GM21367 (cell line): Measurements from ENCODE around the gene CISD3.

ENCODE experiments used
- ATAC-seq: cut with Tn5 transposase; IDR thresholded peaks from one replicate; pipeline ENCODE4 v1.9.1; 2021; ENCODE audit not compliant: unreplicated experiment

The CISD3 gene

DNA sequence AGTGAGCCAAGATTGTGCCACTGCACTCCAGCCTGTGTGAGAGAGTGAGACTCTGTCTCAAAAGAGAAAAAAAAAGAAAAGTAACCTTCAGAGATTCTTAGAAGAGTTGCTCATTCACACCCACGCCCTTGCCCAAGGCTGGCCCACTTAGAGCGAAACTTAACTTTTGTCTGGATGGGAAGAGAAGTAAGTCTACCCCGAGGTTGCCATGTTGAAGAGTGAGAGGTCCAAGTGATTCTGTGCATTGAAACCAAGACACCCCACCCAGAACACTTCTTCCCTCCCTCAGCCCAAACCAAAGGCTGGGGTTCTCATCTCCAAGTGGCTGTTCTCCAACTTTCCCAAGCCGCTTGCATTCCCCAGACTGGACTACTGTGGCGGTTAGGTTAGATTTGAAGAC is 2.4 kb upstream of the CISD3 start:
- no peak for ATAC-seq

DNA sequence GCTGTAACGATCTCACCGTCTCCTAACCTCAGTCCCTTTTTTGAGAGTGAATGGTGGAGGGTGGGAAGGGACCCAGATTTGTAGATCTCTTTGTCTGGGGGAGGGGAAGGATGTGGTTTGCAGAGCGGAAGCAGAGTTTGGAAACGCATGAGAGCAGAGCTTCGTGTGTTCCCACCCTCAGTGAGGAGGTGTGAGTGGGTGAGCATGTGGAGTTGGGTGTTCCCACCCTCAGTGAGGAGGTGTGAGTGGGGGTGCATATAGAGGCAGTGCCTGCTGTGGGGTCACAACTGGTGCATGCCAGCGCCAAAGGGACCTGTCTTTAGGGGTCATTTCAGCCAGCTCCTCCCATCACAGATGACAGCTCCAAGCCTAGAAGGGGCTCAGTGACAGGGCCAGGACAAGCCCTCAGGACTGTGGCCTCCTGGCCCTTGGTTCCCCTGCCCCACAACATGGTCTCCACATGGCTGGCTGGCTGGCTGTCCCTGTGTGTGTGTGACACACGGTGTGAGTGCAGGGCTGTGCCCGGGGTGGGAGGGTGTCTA is 1.8 kb upstream of the CISD3 start:
- ATAC-seq = no peak

DNA sequence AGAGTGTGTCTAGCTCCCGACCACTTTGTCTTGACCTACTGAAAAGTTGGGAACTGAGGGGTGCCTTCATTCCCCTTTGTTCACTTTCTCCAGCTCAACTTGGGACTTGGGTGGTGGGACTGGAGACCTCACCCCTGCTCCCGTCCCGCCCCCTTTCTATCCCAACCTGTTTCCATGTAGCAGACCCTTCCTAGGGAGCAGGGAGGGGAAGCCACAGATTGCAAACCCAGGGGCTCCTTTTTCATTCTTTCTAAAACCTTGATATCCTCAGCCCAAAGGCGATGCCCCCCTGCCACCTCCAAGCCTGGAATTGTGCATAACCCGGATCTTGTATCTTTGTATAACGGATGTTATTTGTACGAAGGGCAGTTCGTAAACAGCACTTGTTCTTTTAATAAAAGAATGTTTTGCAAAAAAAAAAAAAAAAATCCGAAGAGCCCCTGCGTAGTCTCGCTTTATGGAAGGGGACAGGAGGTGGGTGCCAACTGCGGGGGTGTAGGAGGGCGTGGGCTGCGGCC is 714 bp upstream of the CISD3 start:
- no peak for ATAC-seq

DNA sequence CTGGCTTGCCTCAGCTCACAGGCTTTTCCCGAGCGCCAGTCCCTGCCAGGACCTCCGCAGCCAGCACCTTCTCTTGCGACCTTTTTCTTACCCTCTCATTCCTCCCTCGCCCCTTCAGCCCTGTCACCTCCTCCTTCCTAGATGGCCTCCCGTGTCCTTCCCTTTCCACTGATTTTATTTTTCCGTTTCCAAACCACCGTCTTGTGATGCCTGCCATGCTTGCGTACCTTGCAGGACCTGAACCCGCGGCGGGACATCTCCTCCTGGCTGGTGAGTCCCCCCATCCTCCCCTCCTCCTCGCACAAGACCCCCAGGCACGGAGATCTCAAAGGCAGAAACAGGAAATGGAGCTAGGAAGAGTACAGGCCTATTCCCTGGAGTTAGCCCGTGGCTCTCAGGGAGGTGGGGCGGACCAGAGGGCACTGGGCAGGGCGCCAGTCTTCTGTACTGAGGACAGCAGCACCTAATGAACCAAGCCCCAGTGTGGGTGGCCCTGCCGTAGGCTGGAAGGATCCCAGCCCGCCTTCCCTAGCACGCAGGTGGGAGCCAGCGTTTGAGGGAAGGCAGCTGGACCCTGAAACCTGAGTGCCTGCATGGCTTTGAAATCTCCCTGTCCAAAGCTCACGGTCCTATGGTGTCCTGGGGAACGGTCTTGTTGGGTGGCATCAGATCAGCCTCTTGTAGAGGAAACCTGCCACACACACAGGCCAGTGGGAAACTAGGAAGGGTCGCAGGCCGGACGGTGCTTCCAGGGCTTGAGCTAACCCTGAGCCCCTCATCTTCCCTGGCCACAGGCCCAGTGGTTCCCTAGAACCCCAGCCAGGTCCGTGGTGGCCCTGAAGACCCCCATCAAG is 612 bp downstream of the CISD3 start:
- ATAC-seq = no peak

DNA sequence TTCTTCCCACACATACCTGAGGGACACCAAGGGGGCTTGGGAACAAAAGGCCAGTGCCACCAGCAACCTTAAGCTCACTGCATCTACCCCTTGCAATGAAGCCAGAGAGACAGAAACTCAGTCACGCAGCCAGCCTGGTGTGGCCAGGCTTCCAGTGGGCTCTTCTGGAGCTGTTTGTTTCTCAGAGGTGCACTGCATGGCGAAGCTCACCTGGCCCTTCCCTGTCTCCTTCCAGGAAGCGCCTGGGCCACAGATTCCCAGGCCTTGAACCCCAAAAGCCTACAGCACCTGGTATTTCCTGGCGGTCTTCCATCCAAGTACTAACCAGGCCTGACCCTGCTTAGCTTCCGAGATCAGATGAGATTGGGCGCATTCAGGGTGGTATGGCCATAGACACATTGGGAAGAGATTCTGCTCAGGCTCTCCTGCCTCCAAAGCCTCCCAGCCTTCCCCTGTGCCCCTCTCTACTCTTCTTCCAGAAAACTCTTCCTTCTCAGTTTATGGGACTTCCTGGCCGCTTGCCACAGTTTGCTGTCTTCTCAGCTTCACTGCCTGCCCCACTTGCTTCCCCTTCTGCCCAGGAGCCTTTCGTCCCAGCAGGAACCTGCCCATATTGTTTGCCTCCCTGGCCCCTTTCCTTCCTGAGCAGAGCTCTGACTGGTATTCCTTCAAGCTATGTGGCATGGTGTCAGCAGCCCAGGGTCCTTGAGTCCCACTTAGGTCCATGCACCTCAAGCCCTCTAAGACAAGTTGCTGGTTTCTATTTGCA is 1.6 kb downstream of the CISD3 start:
- ATAC-seq = no peak

DNA sequence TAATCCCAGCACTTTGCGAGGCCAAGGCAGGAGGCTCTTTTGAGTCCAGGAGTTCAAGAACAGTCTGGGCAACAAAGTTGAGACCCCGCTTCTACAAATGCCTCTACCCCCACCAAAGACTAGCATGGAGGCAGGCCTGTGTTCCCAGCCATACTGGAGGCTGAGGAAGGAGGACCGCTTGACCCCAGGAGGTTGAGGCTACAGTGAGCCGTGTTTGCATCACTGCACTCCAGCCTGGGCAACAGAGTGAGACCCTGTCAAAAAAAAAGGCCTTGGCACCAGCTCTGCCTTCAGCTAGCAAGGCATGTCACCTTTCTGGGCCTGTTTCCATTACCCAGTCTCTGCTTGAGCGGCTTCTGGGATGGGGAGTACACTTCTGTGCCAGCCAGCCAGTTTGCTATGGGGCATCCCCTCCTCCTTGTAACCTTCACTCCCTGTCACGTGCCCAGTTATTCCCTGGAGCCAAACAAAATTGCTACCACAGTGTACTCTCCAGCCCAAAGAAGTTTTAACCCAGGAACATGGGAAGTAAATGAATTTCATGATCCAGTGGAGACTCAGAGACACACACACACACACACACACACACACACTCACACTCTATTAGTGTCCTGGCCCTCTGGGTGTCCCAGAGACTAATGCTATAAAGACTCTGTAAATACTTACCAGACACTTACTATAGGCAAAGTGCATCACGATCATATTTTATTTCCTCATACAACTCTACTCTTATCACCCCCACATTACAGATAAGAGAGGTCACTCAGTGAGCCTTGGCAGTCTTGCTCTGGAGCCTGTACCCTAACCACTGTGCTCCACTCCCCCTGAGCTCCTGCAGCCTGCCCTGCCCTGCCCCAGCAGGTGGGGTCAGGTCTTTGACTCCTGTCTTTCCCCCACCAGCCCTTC is 2.5 kb downstream of the CISD3 start:
- no peak for ATAC-seq

DNA sequence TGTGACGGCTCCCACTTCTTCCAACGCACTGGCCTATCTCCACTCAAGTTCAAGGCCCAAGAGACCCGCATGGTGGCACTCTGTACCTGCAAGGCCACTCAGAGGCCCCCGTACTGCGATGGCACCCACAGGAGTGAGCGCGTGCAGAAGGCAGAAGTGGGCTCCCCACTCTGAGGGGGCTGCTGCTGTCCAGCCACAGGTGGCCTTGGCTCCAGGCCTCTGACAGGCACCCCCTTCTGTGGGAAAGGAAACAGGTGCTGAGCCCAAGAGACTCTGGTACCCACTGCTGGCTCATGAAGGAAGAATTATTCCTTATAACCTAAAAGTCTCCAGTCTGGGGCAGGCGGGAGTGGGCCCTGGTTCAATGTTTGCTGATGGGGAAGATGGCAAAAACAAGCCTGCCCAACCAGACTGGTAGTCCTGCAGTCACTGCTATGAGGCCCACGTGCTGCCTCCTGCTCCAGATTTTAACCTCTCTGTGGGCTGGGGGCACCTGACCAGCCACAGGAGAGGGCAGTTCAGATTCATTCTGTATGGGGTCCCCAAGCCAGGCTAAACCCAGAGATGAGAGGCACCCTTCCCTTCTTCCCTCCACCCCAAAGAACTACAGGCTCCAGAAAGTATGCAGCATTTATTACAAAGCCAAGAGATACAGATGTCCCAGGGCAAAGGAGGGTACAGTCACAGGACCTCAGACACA is 3.3 kb downstream of the CISD3 start:
- ATAC-seq = no peak

DNA sequence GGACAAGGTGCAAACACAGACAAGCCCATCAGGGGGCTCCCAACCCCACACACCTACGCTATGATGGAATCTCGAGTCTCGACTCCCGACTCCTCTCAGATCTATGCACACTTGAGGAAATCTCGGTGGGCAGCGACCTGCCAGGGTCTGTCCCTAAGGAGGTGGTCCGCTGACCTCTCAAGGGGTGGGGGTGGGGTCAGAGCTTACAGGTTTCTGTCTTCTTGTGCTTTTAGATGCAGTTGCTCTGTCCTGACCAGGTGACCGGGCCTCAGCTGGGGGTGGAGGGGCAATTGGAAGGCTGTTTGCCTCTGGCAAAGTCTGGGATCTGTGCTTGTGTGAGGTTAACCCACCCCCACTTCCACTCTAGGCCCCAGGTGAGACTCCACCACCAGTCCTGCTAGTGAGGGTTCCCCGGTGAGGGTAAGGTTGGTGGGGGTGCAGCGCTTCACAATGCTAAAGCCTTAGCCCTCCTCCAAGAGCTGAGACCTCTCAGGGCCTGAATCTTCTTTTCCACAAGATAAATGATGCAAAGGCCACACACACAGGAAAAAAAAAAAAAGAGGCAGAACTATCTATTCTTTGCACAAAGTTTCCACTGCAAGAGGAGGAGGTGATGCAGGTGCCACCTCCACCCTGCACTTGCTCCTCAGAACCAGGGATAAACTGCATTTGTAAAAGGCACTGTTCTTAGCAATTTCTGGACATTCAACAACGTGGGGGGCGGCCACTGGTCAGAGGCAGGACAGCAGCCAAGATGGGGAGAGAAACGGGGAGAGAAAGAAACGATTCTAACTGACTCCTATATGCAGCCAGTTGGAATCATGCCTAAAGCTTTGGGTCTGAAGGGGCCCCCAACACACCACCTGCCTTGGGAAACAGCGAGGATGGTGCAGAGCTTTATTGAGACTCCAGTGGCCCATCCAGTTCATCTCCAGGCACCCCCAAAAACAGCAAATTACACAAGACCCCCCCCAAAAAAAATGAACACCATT is 4.1 kb downstream of the CISD3 start:
- no peak for ATAC-seq

DNA sequence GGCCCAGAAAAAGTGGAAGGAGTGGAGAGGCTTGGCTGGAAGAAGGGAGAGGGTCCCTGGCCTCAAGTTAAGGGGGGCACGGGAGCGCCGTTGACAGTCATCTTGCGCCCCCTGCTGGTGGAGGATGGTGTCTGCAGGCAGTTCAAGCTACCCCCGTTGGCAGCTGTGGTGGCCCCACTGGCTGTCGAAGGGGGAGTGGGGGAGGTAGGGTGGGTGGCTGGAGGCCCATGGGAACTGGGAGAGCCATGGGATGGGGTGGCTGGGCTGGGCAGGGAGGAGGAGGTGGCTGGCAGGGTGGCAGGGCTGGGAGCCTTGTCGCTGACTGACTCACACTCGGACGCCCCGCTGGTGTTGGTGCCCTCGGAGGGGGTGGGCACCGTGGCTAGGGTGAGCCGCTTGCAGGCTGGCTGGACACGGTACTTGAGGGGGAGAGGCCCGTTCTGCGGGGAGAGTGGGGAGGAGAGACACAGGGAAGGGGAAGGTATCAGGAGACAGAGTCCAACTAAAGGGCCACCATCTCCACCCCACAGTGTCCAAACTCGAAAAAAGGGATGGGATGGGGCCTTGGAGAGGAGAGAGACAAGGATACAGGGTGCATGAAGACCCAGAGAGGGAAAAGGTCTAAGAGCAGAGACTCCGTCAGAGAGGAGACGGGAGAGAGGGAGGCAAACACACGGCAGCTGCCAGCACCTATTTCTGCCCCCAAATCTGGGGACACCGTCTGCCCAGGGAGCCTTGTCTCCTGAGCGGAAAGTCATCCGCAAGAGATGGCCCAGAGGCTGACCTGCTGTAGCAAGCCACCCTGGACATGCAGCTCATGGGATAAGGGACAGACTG is 5.2 kb downstream of the CISD3 start:
- no peak for ATAC-seq

DNA sequence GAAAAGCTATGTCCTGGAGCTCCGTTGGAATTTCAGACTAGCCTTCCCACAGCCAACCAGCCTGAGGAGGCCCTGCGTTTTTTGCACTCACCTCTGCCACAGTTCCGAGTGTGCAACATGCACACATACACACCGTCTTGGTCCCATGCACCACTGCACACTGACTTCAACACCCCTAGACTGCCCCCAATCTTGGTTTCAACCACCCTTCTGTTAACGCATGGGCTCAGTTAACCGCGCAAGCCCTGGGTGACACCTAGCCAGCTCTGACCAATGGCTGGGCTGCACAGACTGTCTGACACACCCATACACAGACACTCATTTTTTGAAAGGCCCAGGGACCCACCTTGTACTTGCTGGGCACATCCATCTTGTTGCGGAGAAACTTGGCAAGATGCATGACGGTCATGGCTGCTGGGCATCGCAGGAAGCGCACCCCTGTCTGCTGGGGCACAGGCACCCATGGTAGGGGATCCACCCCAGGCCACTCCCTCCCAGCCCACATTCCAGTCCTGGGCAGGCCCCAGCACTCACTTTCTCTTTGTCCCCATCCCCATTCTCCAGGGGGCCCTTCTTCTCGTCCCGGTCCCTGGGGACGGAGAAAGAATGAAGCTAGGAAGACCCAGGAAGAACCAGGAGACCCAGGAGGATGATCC is 8.0 kb downstream of the CISD3 start:
- ATAC-seq = no peak

DNA sequence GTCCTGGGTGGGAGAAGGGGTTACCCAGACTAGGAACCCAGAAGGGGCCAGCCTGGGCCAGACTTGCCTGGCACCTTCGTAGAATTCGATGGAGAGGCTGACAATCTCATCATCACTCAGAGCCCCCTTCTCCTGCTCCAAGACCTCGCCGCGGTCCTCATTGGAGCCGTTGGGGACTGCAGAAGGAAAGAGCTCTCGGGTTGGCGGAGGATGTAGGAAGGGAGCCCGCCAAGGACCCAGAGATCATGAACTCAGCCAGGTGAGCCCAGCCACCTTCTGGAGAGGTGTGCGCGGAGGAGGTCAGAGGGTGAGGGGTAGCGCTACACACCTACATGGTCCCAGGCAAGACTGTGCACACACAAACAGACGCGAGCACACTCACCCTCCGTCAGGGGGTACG is 8.5 kb downstream of the CISD3 start:
- ATAC-seq = no peak

DNA sequence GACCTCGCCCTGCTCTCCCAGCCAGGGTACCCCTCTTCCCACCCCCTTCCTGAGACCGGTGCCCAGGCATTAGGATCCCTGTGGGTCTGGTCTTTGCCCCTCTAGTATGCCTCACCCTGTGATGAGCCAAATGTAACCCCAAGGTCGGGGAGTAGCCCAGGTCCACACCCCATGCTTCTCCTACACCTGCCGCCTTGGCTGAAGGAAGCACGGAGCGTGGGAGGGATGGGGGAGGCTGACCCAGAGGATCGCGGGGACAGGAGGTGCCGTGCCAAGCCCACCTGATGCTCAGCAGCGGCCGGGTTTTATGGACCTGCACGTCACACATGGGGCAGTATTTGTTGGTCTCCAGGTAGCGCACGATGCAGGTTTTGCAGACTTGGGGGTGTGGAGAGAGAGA is 9.2 kb downstream of the CISD3 start:
- ATAC-seq = no peak

DNA sequence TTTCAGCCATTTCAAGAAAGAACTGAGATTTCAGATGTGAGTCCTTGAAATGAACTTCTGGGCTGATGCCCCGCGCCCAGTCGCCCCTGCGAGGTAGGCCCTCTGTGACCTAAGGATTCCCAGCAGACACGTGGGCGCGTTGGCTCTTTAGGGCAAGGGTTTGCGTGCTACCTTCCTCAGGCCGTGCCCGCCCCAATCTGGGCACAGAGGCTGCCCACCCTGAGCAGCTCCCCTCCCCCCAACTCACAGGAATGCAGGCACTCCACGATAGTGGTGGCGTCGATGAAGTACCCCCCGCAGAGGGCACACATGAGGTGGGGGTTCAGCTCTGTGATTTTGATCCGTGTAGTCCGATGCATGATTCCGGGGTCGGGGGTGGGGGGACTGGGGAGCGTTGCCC is 9.9 kb downstream of the CISD3 start:
- ATAC-seq = no peak

DNA sequence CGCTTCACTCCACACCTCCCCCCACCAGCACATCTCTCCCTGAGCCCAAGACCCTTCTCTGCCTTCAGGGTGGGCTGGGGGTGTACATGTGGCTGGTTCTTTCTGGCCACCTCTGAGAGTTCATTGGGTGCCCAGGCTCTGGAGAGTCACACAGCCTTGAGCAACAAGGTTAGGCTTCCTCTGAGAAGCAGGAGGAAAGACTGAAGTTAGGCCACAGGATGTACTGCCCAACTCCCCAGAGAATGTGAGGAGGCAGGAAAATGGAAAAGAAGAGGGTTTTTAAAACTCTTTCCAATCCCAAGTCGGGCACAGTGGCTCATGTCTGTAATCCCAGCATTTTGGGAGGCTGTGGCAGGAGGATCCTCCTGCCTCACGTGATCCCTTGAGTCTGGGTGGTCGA is 10.7 kb downstream of the CISD3 start:
- ATAC-seq = no peak

DNA sequence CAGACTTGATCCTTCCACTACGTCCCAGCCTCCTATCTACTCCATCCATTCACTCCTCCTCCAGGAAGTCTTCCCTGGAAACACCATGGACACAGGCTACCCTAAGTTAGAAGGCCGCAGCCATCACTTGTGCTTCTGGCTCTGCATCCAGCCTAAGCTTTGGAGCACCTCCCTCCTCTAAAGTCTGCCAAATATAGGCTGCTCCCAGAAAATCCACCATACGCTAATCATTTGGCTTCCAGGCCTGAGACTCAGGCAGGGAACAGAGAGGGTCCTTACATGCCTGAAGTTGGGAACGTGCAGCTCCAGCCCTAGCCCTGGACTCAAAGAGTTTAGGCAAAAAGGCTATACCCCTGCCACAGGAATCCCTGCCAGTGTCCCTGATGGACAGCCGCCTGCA is 11.3 kb downstream of the CISD3 start:
- no peak for ATAC-seq

DNA sequence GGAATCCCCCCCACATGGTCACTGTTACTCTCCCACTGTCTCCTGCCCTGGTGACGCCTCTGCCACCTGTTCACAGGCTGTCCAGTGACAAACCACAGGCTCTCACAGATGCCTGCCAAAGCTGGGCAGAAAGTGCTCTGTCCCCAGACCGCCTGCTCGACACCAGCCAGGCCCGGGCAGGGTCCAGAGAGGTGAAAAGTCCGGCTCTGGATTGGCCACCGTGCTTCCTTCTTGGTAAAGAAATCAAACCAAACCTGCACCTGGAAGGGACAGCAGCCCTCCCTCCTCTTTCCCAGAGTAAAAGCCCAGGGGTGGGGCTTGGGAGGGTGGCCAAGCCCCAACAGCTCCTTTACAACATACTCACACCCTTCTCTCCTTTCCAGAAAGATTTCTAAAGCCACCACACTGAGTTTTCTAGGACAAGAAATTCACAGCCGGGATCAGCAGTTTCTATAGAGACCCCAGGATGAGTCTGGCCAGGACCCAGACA is 11.8 kb downstream of the CISD3 start:
- no peak for ATAC-seq
